Mesendoderm (in vitro differentiated cells): Measurements from ENCODE around the gene SRRT.
A peak's percentile ranks its signal among the peaks of the same experiment; 100 is the strongest.

ENCODE experiments used
- DNase-seq: peaks from one replicate; pipeline ENCODE4 v3.0.0; 2013
- H2AK5ac ChIP-seq: 2 replicates; pipeline ENCODE4 v1.6.1; 2013; ENCODE audit warnings: low read length, inconsistent platforms
- H2BK120ac ChIP-seq: 2 replicates; pipeline ENCODE4 v1.6.1; 2013; ENCODE audit warnings: low read depth, mild to moderate bottlenecking, low read length, moderate library complexity, mixed read lengths
- H2BK15ac ChIP-seq: replicated peaks from 2 replicates; pipeline ENCODE4 v1.6.1; 2013; ENCODE audit warnings: low read depth, mild to moderate bottlenecking, moderate library complexity
- H2BK5ac ChIP-seq: 2 replicates; pipeline ENCODE4 v1.6.1; 2013; ENCODE audit warnings: low read length, inconsistent platforms
- H3K18ac ChIP-seq: 2 replicates; pipeline ENCODE4 v1.6.1; 2013; ENCODE audit warnings: mild to moderate bottlenecking, low read length, mixed read lengths
- H3K23ac ChIP-seq: one replicate; pipeline ENCODE4 v1.6.1; 2013; ENCODE audit warnings: low read length
- H3K27ac ChIP-seq: 2 replicates; pipeline ENCODE4 v1.5.1; 2013; ENCODE audit warnings: low read depth, mild to moderate bottlenecking, inconsistent platforms, low read length, moderate library complexity
- H3K27me3 ChIP-seq: 2 replicates; pipeline ENCODE4 v1.6.1; 2013; ENCODE audit warnings: low read length, control low read depth, mild to moderate bottlenecking, inconsistent platforms; ENCODE audit not compliant: insufficient read depth, poor library complexity
- H3K36me3 ChIP-seq: 2 replicates; pipeline ENCODE4 v1.6.1; 2013; ENCODE audit warnings: low read length, inconsistent platforms; ENCODE audit not compliant: control insufficient read depth, insufficient read depth
- H3K4ac ChIP-seq: one replicate; pipeline ENCODE4 v1.6.1; 2013; ENCODE audit warnings: low read depth, mild to moderate bottlenecking, low read length, moderate library complexity
- H3K4me1 ChIP-seq: 2 replicates; pipeline ENCODE4 v1.6.1; 2013; ENCODE audit warnings: low read depth, low read length, inconsistent platforms; ENCODE audit not compliant: control insufficient read depth
- H3K4me2 ChIP-seq: 2 replicates; pipeline ENCODE4 v1.6.1; 2013; ENCODE audit warnings: low read length
- H3K4me3 ChIP-seq: 2 replicates; pipeline ENCODE4 v1.5.1; 2013; ENCODE audit warnings: mild to moderate bottlenecking, low read length
- H3K56ac ChIP-seq: one replicate; pipeline ENCODE4 v1.6.1; 2013; ENCODE audit warnings: low read length
- H3K79me1 ChIP-seq: 2 replicates; pipeline ENCODE4 v1.6.1; 2013; ENCODE audit warnings: low read length, inconsistent platforms
- H3K79me2 ChIP-seq: 2 replicates; pipeline ENCODE4 v1.6.1; 2013; ENCODE audit warnings: mild to moderate bottlenecking, low read length; ENCODE audit not compliant: control insufficient read depth, insufficient read depth
- H3K9ac ChIP-seq: 2 replicates; pipeline ENCODE4 v1.6.1; 2013; ENCODE audit warnings: low read length, inconsistent platforms
- H4K5ac ChIP-seq: one replicate; pipeline ENCODE4 v1.6.1; 2013; ENCODE audit warnings: low read length
- H4K8ac ChIP-seq: one replicate; pipeline ENCODE4 v1.6.1; 2013; ENCODE audit warnings: low read depth, mild to moderate bottlenecking, control low read depth, low read length, moderate library complexity
- WGBS: extraction: QIAGEN DNeasy Blood & Tissue Kit; methylation state at CpG from one replicate; pipeline ENCODE4 v1.1.7; 2013; ENCODE audit warnings: low lambda C conversion rate, missing lambda C conversion rate; ENCODE audit not compliant: insufficient coverage; ENCODE audit errors: extremely low coverage; 5-methylcytosine and 5-hydroxymethylcytosine counted together

The SRRT gene

DNA sequence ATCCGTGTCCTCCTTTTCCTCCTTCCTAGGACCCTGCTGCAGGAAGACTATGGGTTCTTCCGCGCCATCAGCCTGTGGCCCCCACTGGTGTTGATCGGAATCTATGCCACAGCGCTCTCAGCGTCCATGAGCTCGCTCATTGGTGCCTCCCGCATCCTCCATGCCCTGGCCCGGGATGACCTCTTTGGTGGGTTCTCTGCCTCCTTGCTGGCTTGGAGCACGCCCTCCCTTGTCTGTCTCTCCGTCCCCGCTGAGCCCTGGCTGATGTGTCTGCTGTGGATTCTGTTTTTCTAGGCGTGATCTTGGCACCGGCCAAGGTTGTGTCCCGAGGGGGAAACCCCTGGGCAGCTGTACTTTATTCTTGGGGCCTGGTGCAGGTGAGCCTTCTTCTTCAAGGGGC lies 15.0 kb upstream of the SRRT start:
- H2AK5ac ChIP-seq, result no peak overlapping the region
- no peaks in the 10 kb centered on the region for H3K27me3 ChIP-seq
- no CpG with 5 or more reads among the region's 15 CpGs for WGBS

DNA sequence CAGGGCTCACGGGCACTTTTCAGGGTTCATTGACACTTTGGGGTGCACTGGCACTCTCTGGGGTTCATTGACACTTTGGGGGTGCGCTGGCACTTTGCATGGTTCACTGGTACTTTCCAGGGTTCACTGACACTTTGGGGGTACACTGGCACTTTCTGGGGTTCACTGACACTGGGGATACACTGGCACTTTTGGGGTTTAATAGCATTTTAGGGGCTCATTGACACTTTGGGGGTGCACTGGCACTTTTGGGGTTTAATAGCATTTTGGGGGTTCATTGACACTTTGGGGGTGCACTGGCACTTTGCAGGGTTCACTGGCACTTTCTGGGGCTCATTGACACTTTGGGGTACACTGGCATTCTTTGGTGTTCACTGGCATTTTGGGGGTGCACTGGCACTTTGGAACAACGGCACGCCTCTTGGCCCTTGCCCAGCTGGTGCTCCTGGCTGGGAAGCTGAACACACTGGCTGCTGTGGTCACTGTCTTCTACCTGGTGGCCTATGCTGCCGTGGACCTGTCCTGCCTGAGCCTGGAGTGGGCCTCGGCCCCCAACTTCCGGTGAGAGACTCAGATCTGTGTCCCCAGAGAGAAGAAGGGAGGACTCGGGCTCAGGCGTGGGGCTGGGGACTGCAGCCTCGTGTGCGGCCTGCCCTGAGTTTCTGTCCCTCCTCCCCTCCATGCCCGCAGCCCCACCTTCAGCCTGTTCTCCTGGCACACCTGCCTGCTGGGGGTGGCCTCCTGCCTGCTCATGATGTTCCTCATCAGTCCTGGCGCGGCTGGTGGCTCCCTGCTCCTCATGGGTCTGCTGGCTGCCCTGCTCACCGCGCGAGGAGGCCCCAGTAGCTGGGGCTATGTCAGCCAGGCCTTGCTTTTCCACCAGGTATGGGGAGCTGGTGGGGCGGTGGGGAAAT lies 13.9 kb upstream of the SRRT start:
- H3K4me3 ChIP-seq, result no peak overlapping the region
- H3K79me1 ChIP-seq, result peaks cover 6% of the 10 kb centered on the region
- H2BK120ac ChIP-seq, result no peak overlapping the region
- H3K27ac ChIP-seq, result no peak overlapping the region
- no CpG with 5 or more reads among the region's 18 CpGs for WGBS
- no peak overlapping the region for H2BK5ac ChIP-seq
- no peaks in the 10 kb centered on the region for H3K27me3 ChIP-seq
- H3K4me1 ChIP-seq, result no peaks in the 10 kb centered on the region
- H3K9ac ChIP-seq, result no peak overlapping the region
- no peak overlapping the region for H2AK5ac ChIP-seq
- H4K8ac ChIP-seq, result no peak overlapping the region
- no peaks in the 10 kb centered on the region for H3K79me2 ChIP-seq
- H2BK15ac ChIP-seq, result no peak overlapping the region
- H3K56ac ChIP-seq, result no peak overlapping the region
- no peak overlapping the region for H3K18ac ChIP-seq
- peaks cover 4% of the 10 kb centered on the region for H3K36me3 ChIP-seq
- no peak overlapping the region for H4K5ac ChIP-seq
- H3K4ac ChIP-seq, result no peak overlapping the region
- H3K4me2 ChIP-seq, result no peak overlapping the region
- no peak for DNase-seq
- H3K23ac ChIP-seq, result no peak overlapping the region

More for the DNA sequence above, 15.0 kb upstream of the SRRT start:
- Histone ChIP-seq H2BK120ac (no peak overlapping the region), H3K79me2 (no peaks in the 10 kb centered on the region), H4K5ac (no peak overlapping the region), H2BK5ac (no peak overlapping the region), H3K36me3 (peaks cover 4% of the 10 kb centered on the region), H3K27ac (no peak overlapping the region), H2BK15ac (no peak overlapping the region), H3K9ac (no peak overlapping the region), H3K23ac (no peak overlapping the region), H3K4me1 (no peaks in the 10 kb centered on the region), H4K8ac (no peak overlapping the region), H3K4ac (no peak overlapping the region), H3K4me2 (no peak overlapping the region), H3K79me1 (peaks cover 12% of the 10 kb centered on the region), H3K18ac (no peak overlapping the region), H3K4me3 (no peak overlapping the region), H3K56ac (no peak overlapping the region)
- DNase-seq, result peak; percentile 21

DNA sequence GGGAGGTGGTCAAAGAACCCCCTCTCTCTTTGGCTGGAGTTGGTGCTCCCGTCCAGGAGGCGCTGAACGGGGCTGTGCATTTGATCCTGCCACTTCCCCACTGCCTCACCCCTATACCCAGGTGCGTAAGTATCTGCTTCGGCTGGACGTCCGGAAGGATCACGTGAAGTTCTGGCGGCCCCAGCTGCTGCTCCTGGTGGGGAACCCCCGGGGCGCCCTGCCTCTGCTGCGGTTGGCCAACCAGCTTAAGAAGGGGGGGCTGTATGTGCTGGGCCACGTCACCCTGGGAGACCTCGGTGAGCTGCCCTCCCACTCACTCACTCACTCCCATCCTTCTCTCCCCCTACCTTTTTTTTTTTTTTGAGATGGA lies 13.3 kb upstream of the SRRT start:
- no CpG with 5 or more reads among the region's 14 CpGs for WGBS
- Histone ChIP-seq H2BK5ac (no peak overlapping the region), H3K18ac (no peak overlapping the region), H3K27ac (no peak overlapping the region), H2AK5ac (no peak overlapping the region), H3K56ac (no peak overlapping the region), H3K36me3 (peaks cover 4% of the 10 kb centered on the region), H3K23ac (no peak overlapping the region), H2BK15ac (no peak overlapping the region), H3K27me3 (no peaks in the 10 kb centered on the region), H4K5ac (no peak overlapping the region), H3K4ac (no peak overlapping the region), H3K4me3 (no peak overlapping the region), H3K79me2 (no peaks in the 10 kb centered on the region), H3K4me2 (no peak overlapping the region), H3K9ac (no peak overlapping the region), H3K4me1 (no peaks in the 10 kb centered on the region), H3K79me1 (peaks cover 6% of the 10 kb centered on the region), H2BK120ac (no peak overlapping the region), H4K8ac (no peak overlapping the region)
- no peak for DNase-seq

DNA sequence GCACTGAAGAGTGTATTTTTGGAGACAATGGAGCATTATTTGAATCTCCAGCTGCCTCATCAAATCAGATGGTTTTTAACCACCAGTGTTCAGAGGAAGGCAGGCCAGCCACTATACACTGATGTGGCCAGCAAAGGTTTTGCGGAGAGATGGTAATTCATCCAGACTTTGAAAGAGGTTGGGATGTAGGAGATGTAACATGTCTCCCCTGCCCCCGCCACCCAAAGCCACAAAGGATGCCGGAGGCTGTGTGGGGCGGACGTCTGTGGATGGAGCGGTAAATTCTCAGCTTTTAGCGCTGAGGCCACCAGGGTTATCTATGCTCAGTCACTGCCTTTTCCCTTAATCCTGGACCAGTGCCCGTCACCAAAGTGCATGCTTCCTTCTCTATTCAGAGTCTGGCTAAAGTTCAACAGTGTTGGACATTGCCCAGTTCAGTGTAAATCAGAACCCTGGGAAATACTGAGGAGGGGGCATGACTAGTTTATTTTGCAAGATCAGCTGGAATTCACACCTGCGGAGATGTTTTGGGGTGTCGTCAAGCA lies 11.4 kb upstream of the SRRT start:
- H3K9ac ChIP-seq, result no peak overlapping the region
- H3K4me2 ChIP-seq, result no peak overlapping the region
- H3K79me2 ChIP-seq, result peaks cover 12% of the 10 kb centered on the region
- no peaks in the 10 kb centered on the region for H3K4me1 ChIP-seq
- no peak overlapping the region for H2AK5ac ChIP-seq
- no peaks in the 10 kb centered on the region for H3K27me3 ChIP-seq
- H2BK15ac ChIP-seq, result no peak overlapping the region
- no peak overlapping the region for H3K23ac ChIP-seq
- no peak for DNase-seq
- H3K79me1 ChIP-seq, result peaks cover 6% of the 10 kb centered on the region
- no peak overlapping the region for H3K27ac ChIP-seq
- H2BK5ac ChIP-seq, result no peak overlapping the region
- H3K4me3 ChIP-seq, result no peak overlapping the region
- H3K4ac ChIP-seq, result no peak overlapping the region
- no peak overlapping the region for H3K56ac ChIP-seq
- H3K18ac ChIP-seq, result no peak overlapping the region
- peaks cover 4% of the 10 kb centered on the region for H3K36me3 ChIP-seq
- H4K5ac ChIP-seq, result no peak overlapping the region
- no CpG with 5 or more reads among the region's 10 CpGs for WGBS
- no peak overlapping the region for H2BK120ac ChIP-seq
- no peak overlapping the region for H4K8ac ChIP-seq

DNA sequence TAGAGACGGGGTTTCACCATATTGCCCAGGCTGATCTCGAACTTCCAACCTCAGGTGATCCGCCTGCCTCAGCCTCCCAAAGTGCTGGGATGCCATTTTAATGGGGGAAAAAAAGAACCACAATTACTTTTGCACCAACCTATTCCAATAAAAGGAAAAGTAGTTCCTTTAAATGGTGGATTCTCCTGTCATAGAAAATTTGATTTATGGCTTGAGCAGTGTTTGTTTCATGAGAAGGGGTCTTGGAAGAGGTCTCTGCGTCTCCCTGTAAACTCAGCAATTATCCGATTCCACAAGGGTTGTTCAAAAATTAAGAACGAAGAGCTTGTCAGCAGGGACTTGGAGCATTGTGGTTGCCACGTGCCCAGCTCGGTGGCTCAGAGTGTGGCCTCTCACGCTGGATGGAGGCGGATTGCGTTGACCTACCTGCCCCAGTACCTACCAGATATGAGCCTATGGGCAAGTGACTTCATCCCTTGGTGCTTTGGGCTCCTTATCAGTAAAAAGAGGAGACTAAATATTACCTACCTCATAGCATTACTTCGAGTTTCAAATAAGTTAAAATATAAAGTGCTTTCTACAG lies 10.5 kb upstream of the SRRT start:
- Histone ChIP-seq H3K56ac (no peak overlapping the region), H3K79me2 (peaks cover 14% of the 10 kb centered on the region), H3K18ac (no peak overlapping the region), H3K36me3 (peaks cover 5% of the 10 kb centered on the region), H3K4me2 (no peak overlapping the region), H4K8ac (no peak overlapping the region), H2BK5ac (no peak overlapping the region), H4K5ac (no peak overlapping the region), H3K27ac (no peak overlapping the region), H3K4me1 (no peaks in the 10 kb centered on the region), H3K79me1 (peaks cover 6% of the 10 kb centered on the region), H3K23ac (no peak overlapping the region), H3K4me3 (no peak overlapping the region), H2AK5ac (no peak overlapping the region), H3K4ac (no peak overlapping the region), H3K9ac (no peak overlapping the region), H3K27me3 (no peaks in the 10 kb centered on the region), H2BK120ac (no peak overlapping the region), H2BK15ac (no peak overlapping the region)
- no peak for DNase-seq
- no CpG with 5 or more reads among the region's 12 CpGs for WGBS
